ENCODE results near the gene ZNF239. TPM values are rescaled to one million over a fixed set of nuclear protein-coding genes. Genes with fewer than 3 reads are reported as not detected.
A peak's percentile ranks its signal among the peaks of the same experiment; 100 is the strongest.

ZNF239 gene
- total RNA-seq (2021) (7.9 and 9.7 TPM in 2 replicates), Bru-seq, nascent RNA (percentile 83 among the genes with signal in this experiment), BruChase-seq, experiment 1, labeled RNA remaining after a 2-hour chase (percentile 64 among the genes with signal in this experiment), BruChase-seq, experiment 2, labeled RNA remaining after a 6-hour chase (percentile 75 among the genes with signal in this experiment)
- long read RNA-seq, transcript ZNF239-205 (2 exons, 1,904 nt): major isoform, 5 of 9 reads
- long read RNA-seq, partial matches to known transcripts: 1 of 9 reads
- long read RNA-seq, other reads (novel, unspliced or antisense): 1 of 9 reads

DNA sequence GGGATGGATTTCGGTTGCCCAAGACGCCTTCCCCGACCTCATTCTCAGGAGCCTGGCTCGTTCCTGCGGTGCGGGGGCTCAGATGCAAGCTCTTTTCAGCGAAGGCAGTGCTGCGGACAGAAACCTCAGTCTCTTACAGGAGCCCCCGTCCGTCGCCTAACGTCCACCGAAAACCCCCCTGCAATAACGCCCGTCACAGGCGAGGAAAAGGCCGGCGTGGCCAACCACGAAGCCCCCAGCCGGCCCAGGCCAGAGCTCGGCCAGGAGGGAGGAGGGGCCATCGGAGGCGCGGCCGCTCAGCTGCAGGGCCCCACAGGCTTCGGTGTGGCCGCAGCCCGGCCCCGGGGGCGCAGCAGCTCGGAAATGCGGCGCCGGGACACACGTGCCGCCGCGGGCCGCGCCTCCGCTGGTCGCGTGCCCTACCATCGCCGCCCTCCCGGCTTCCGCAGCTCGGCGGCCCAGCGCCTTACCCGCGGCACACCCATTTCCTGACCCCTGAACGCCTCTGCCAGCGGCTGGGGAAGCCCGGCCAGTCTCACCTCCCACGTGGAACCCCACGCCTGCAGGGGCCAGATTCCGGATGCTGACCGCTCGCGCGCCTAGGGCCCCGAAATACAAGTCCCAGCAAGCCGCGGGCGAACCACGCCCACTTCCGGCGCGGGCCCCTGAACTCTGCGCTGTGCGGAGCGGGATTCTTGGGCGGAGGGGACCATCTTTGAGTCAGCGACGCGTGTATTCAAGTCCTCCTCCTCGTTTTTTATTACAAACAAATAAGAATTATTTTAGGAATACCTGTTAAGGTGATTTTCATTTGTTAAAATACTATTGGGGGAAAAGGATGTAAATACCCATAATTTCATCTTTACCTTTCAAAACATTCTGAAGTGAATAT is at the start of gene ZNF239:
ZNF239 (minus strand) TSS at position 616 of the 892 bp plus-strand sequence. CDS start 16,537 bp downstream, outside the sequence.
- POLR2A ChIA-PET (ENCODE audit: low non-redundant PET): no interaction called here
- H3K27ac ChIP-seq (ENCODE audit: low read depth, low read length, poor library complexity, severe bottlenecking): peak within 1 kb of the TSS; percentile 31
- BruUV-seq (replicated peaks): no TSS peak

GRCh38 chr10:43623351-43623750 is 48.9 kb upstream of the ZNF239 start:
- Histone ChIP-seq H3K36me3 (ENCODE audit: insufficient read depth, low read length, poor library complexity, severe bottlenecking) (no peaks in the 10 kb centered on the region), H3K4me3 (ENCODE audit: low read depth, low read length, poor library complexity, severe bottlenecking) (no peak overlapping the region), H3K27me3 (replicated peaks; ENCODE audit: insufficient read depth, low read depth, low read length, poor library complexity) (no peaks in the 10 kb centered on the region), H3K9me3 (ENCODE audit: low read depth, low read length, poor library complexity, severe bottlenecking) (peaks cover 20% of the 10 kb centered on the region), H3K27ac (ENCODE audit: low read depth, low read length, poor library complexity, severe bottlenecking) (no peak overlapping the region), H3K4me1 (ENCODE audit: insufficient read depth, low read length, poor library complexity, severe bottlenecking) (no peaks in the 10 kb centered on the region)
- POLR2A ChIA-PET (ENCODE audit: low non-redundant PET): no interaction called here
- DNase-seq (ENCODE audit: low spot score): no peak
- CTCF ChIA-PET: no interaction called here
- BruUV-seq (replicated peaks): no TSS peak
- intact Hi-C loops (cut with micrococcal nuclease; ENCODE audit: unreplicated experiment): no loop called here
- TF ChIP-seq EZH2 (IDR thresholded peaks at IDR 0.05; ENCODE audit: borderline replicate concordance, low read depth, low read length, poor library complexity, severe bottlenecking): no peak
- TF ChIP-seq, protein P1, sequence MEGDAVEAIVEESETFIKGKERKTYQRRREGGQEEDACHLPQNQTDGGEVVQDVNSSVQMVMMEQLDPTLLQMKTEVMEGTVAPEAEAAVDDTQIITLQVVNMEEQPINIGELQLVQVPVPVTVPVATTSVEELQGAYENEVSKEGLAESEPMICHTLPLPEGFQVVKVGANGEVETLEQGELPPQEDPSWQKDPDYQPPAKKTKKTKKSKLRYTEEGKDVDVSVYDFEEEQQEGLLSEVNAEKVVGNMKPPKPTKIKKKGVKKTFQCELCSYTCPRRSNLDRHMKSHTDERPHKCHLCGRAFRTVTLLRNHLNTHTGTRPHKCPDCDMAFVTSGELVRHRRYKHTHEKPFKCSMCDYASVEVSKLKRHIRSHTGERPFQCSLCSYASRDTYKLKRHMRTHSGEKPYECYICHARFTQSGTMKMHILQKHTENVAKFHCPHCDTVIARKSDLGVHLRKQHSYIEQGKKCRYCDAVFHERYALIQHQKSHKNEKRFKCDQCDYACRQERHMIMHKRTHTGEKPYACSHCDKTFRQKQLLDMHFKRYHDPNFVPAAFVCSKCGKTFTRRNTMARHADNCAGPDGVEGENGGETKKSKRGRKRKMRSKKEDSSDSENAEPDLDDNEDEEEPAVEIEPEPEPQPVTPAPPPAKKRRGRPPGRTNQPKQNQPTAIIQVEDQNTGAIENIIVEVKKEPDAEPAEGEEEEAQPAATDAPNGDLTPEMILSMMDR (conservative IDR thresholded peaks at IDR 0.05; ENCODE audit: low read depth, low read length): no peak

More for the DNA sequence above, at the start of gene ZNF239:
- intact Hi-C loops (cut with micrococcal nuclease; ENCODE audit: unreplicated experiment): loop anchor here (2.0 kb wide), 1 partner anchor 33 kb away; the partner anchor contains the start of gene ZNF485
- CTCF ChIA-PET: no interaction called here
- Histone ChIP-seq H3K36me3 (ENCODE audit: insufficient read depth, low read length, poor library complexity, severe bottlenecking) (no peaks in the 10 kb centered on the region), H3K9me3 (ENCODE audit: low read depth, low read length, poor library complexity, severe bottlenecking) (no peaks in the 10 kb centered on the region), H3K4me3 (ENCODE audit: low read depth, low read length, poor library complexity, severe bottlenecking) (peak within 1 kb of the TSS; percentile 45), H3K27me3 (replicated peaks; ENCODE audit: insufficient read depth, low read depth, low read length, poor library complexity) (no peaks in the 10 kb centered on the region), H3K4me1 (ENCODE audit: insufficient read depth, low read length, poor library complexity, severe bottlenecking) (peaks cover 5% of the 10 kb centered on the region)
- no peak for TF ChIP-seq EZH2 (IDR thresholded peaks at IDR 0.05; ENCODE audit: borderline replicate concordance, low read depth, low read length, poor library complexity, severe bottlenecking)
- TF ChIP-seq, protein P1 (conservative IDR thresholded peaks at IDR 0.05; ENCODE audit: low read depth, low read length): no peak
- peak; percentile 88 for DNase-seq (ENCODE audit: low spot score)

DNA sequence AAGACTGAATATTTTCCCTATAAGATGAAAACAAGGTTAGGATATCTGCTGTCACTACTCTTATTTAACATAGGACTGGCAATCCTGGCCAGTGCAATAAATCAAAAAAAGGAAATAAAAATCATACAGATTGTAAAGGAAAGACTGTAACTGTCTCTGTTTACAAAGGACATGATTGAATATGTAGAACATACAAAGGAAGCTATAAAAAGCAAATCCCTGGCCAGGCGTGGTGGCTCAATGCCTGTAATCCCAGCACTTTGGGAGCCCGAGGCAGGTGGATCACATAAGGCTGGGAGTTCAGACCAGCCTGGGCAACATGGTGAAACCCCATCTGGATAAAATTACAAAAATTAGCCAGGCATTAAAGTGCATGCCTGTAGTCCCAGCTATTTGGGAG is 47.6 kb upstream of the ZNF239 start:
- BruUV-seq (replicated peaks): no TSS peak
- Histone ChIP-seq H3K27me3 (replicated peaks; ENCODE audit: insufficient read depth, low read depth, low read length, poor library complexity) (no peaks in the 10 kb centered on the region), H3K27ac (ENCODE audit: low read depth, low read length, poor library complexity, severe bottlenecking) (no peak overlapping the region), H3K4me3 (ENCODE audit: low read depth, low read length, poor library complexity, severe bottlenecking) (no peak overlapping the region), H3K4me1 (ENCODE audit: insufficient read depth, low read length, poor library complexity, severe bottlenecking) (no peaks in the 10 kb centered on the region), H3K9me3 (ENCODE audit: low read depth, low read length, poor library complexity, severe bottlenecking) (peaks cover 30% of the 10 kb centered on the region), H3K36me3 (ENCODE audit: insufficient read depth, low read length, poor library complexity, severe bottlenecking) (no peaks in the 10 kb centered on the region)
- intact Hi-C loops (cut with micrococcal nuclease; ENCODE audit: unreplicated experiment): no loop called here
- DNase-seq (ENCODE audit: low spot score): no peak
- TF ChIP-seq EZH2 (IDR thresholded peaks at IDR 0.05; ENCODE audit: borderline replicate concordance, low read depth, low read length, poor library complexity, severe bottlenecking): no peak
- TF ChIP-seq, protein P1 (conservative IDR thresholded peaks at IDR 0.05; ENCODE audit: low read depth, low read length): no peak
- CTCF ChIA-PET: interaction anchor here (0.6 kb wide), 1 partner anchor 1354 kb away, joined by 9 read pairs; no protein-coding TSS in a partner anchor
- POLR2A ChIA-PET (ENCODE audit: low non-redundant PET): no interaction called here
